H1 (cell line): ENCODE measurements around the gene GFPT1. TPM values are rescaled to one million over a fixed set of nuclear protein-coding genes. Genes with fewer than 3 reads are reported as not detected.
A peak's percentile ranks its signal among the peaks of the same experiment; 100 is the strongest.

ENCODE experiments used
- CTCF ChIA-PET: fragments of 300-600 bp; sonication (Branson Sonifier 250); formaldehyde crosslinking; loops from one replicate; lab custom pipeline; 2021; ENCODE audit not compliant: partially characterized antibody; lab: Charles Lee
- POLR2A ChIA-PET: fragments of 300-600 bp; sonication (Branson Sonifier 250); formaldehyde crosslinking; loops from one replicate; lab custom pipeline; 2021; ENCODE audit warnings: inconsistent platforms; ENCODE audit not compliant: partially characterized antibody; lab: Charles Lee
- DNase-seq, 2 experiments: peaks; one replicate each; pipeline versions ENCODE4 v3.0.0 to v3.0.0-alpha.2; 2010 to 2022; ENCODE audit warnings: low spot score in 2 of 2, low read depth in 1 of 2, mixed read lengths in 1 of 2
- FAIRE-seq: peaks from 2 replicates; lab custom pipeline; 2011; peaks lifted over from hg19 to GRCh38; lab: Jason Lieb, UNC
- H2AFZ ChIP-seq: 2 replicates; pipeline ENCODE4 v1.8.1; 2012; ENCODE audit warnings: low read length, inconsistent platforms
- H2AK5ac ChIP-seq: 2 replicates; pipeline ENCODE4 v1.6.1; 2013; ENCODE audit warnings: low read depth, low read length
- H2BK120ac ChIP-seq: replicated peaks from 2 replicates; pipeline ENCODE3; 2013; ENCODE audit warnings: low read depth, low read length, inconsistent platforms
- H2BK12ac ChIP-seq: 2 replicates; pipeline ENCODE4 v1.6.1; 2013; ENCODE audit warnings: low read depth, low read length
- H2BK15ac ChIP-seq: 2 replicates; pipeline ENCODE4 v1.6.1; 2013; ENCODE audit warnings: low read length
- H2BK20ac ChIP-seq: 2 replicates; pipeline ENCODE4 v1.6.1; 2013; ENCODE audit warnings: low read length
- H2BK5ac ChIP-seq: 2 replicates; pipeline ENCODE4 v1.6.1; 2013; ENCODE audit warnings: low read depth, low read length
- H3K14ac ChIP-seq: 2 replicates; pipeline ENCODE4 v1.6.1; 2013; ENCODE audit warnings: inconsistent platforms; ENCODE audit not compliant: insufficient read length
- H3K18ac ChIP-seq: 2 replicates; pipeline ENCODE4 v1.6.1; 2013; ENCODE audit warnings: low read length; ENCODE audit errors: extremely low read depth
- H3K23ac ChIP-seq: 2 replicates; pipeline ENCODE4 v1.6.1; 2013; ENCODE audit warnings: inconsistent platforms; ENCODE audit not compliant: insufficient read length
- H3K23me2 ChIP-seq: 2 replicates; pipeline ENCODE4 v1.6.1; 2013; ENCODE audit warnings: low read depth, low read length
- H3K27ac ChIP-seq: 2 replicates; pipeline ENCODE4 v1.6.1; 2011; ENCODE audit warnings: low read depth, low read length, inconsistent platforms
- H3K27me3 ChIP-seq, 4 experiments: replicated peaks in 1 of 4; 1 replicate in 1 of 4; 2 replicates in 3 of 4; pipeline versions ENCODE4 v1.6.1 to v1.8.1; 2011 to 2013; ENCODE audit warnings: low read length in 3 of 4, mild to moderate bottlenecking in 3 of 4, inconsistent platforms in 2 of 4, mixed read lengths in 2 of 4, moderate library complexity in 1 of 4; ENCODE audit not compliant: control insufficient read depth in 3 of 4, insufficient read depth in 3 of 4; ENCODE audit errors: extremely low read depth in 1 of 4
- H3K36me3 ChIP-seq, 4 experiments: 2 replicates each; pipeline versions ENCODE4 v1.6.1 to v1.8.1; 2011 to 2013; ENCODE audit warnings: mild to moderate bottlenecking in 4 of 4, low read length in 3 of 4, moderate library complexity in 2 of 4, control low read depth in 1 of 4, inconsistent platforms in 1 of 4; ENCODE audit not compliant: insufficient read depth in 4 of 4, control insufficient read depth in 2 of 4
- H3K4ac ChIP-seq: replicated peaks from 2 replicates; pipeline ENCODE3; 2013; ENCODE audit warnings: low read length, low read depth, mixed read lengths, inconsistent platforms; ENCODE audit not compliant: insufficient read length
- H3K4me1 ChIP-seq, 4 experiments: replicated peaks in 1 of 4; 1 replicate in 1 of 4; 2 replicates in 3 of 4; pipeline versions ENCODE4 v1.6.1 to v1.8.1; 2011 to 2013; ENCODE audit warnings: low read length in 3 of 4, inconsistent platforms in 2 of 4, mixed read lengths in 1 of 4; ENCODE audit not compliant: insufficient read depth in 4 of 4, control insufficient read depth in 3 of 4
- H3K4me2 ChIP-seq, 2 experiments: 2 replicates each; pipeline versions ENCODE4 v1.6.1 to v1.8.1; 2011 to 2013; ENCODE audit warnings: low read depth in 2 of 2, low read length in 2 of 2, control low read depth in 1 of 2, inconsistent platforms in 1 of 2, mild to moderate bottlenecking in 1 of 2; ENCODE audit not compliant: insufficient read depth in 1 of 2
- H3K4me3 ChIP-seq, 4 experiments: fragments of 200-600, 300-600 bp in 1 of 4; sonication (generic), shearing (Covaris generic), sonication (Bioruptor Twin) in 1 of 4; 2 replicates each; pipeline versions ENCODE4 v1.5.1 to v1.8.1; 2011 to 2016; ENCODE audit warnings: low read length in 4 of 4, low read depth in 3 of 4, control low read depth in 2 of 4, inconsistent platforms in 2 of 4, mild to moderate bottlenecking in 2 of 4, mixed read lengths in 1 of 4, moderate library complexity in 1 of 4; ENCODE audit not compliant: insufficient read depth in 2 of 4; ENCODE audit errors: extremely low read depth in 1 of 4
- H3K56ac ChIP-seq: replicated peaks from 2 replicates; pipeline ENCODE3; 2013; ENCODE audit warnings: low read depth, mild to moderate bottlenecking, mixed read lengths, low read length, inconsistent platforms; ENCODE audit not compliant: insufficient read length
- H3K79me1 ChIP-seq: 2 replicates; pipeline ENCODE4 v1.6.1; 2013; ENCODE audit warnings: low read depth, low read length, control low read depth
- H3K79me2 ChIP-seq, 2 experiments: 2 replicates each; pipeline versions ENCODE4 v1.6.1 to v1.8.1; 2012 to 2013; ENCODE audit warnings: low read length in 2 of 2, mild to moderate bottlenecking in 2 of 2, inconsistent platforms in 1 of 2; ENCODE audit not compliant: insufficient read depth in 2 of 2, control insufficient read depth in 1 of 2
- H3K9ac ChIP-seq, 4 experiments: replicated peaks in 1 of 4; 1 replicate in 1 of 4; 2 replicates in 3 of 4; pipeline versions ENCODE4 v1.6.1 to v1.8.1; 2011 to 2013; ENCODE audit warnings: low read depth in 3 of 4, low read length in 3 of 4, control low read depth in 2 of 4, mild to moderate bottlenecking in 2 of 4, moderate library complexity in 2 of 4, inconsistent platforms in 1 of 4; ENCODE audit errors: extremely low read depth in 1 of 4
- H3K9me3 ChIP-seq, 2 experiments: 2 replicates each; pipeline versions ENCODE4 v1.6.1 to v1.8.1; 2012 to 2013; ENCODE audit warnings: mild to moderate bottlenecking in 2 of 2, moderate library complexity in 2 of 2, control low read depth in 1 of 2, inconsistent platforms in 1 of 2, low read depth in 1 of 2, low read length in 1 of 2, mixed read lengths in 1 of 2; ENCODE audit not compliant: insufficient read depth in 2 of 2
- H4K20me1 ChIP-seq, 2 experiments: replicated peaks in 1 of 2; 2 replicates each; pipeline versions ENCODE3 to v1.8.1; 2011 to 2013; ENCODE audit warnings: inconsistent platforms in 2 of 2, low read length in 2 of 2, mild to moderate bottlenecking in 1 of 2; ENCODE audit not compliant: insufficient read depth in 2 of 2, control insufficient read depth in 1 of 2
- H4K5ac ChIP-seq: 2 replicates; pipeline ENCODE4 v1.6.1; 2013; ENCODE audit warnings: low read length, low read depth, mixed read lengths, inconsistent platforms; ENCODE audit not compliant: insufficient read length
- H4K8ac ChIP-seq: 2 replicates; pipeline ENCODE4 v1.8.0; 2013; ENCODE audit warnings: mild to moderate bottlenecking, moderate library complexity, low read length, inconsistent platforms; ENCODE audit not compliant: insufficient read depth; ENCODE audit errors: extremely low read depth
- H4K91ac ChIP-seq: replicated peaks from 2 replicates; pipeline ENCODE3; 2013; ENCODE audit warnings: low read length, mixed read lengths, inconsistent platforms; ENCODE audit not compliant: insufficient read length
- E2F6 ChIP-seq: IDR thresholded peaks from 2 replicates; pipeline ENCODE4 v1.6.1; 2012; ENCODE audit warnings: inconsistent platforms
- SP1 ChIP-seq: IDR thresholded peaks from 2 replicates; pipeline ENCODE4 v1.6.1; 2011; ENCODE audit warnings: low read depth, low read length
- SUZ12 ChIP-seq: fragments of 200-600 bp; sonication (generic); IDR thresholded peaks from 2 replicates; pipeline ENCODE4 v1.6.1; 2012; ENCODE audit warnings: mild to moderate bottlenecking, inconsistent platforms, low read length, moderate library complexity, mixed read lengths
- ZNF274 ChIP-seq: IDR thresholded peaks from 2 replicates; pipeline ENCODE4 v1.7.0; 2012; ENCODE audit warnings: low read length, borderline replicate concordance; ENCODE audit errors: extremely low read depth
- WGBS, 2 experiments: shearing (Covaris generic) in 1 of 2; methylation state at CpG; one replicate each; pipeline versions ENCODE4 v1.1.6 to v1.1.7; 2013 to 2015; ENCODE audit warnings: low lambda C conversion rate in 2 of 2, mixed read lengths in 2 of 2, inconsistent platforms in 1 of 2, low coverage in 1 of 2, missing lambda C conversion rate in 1 of 2; ENCODE audit not compliant: insufficient replicate concordance in 2 of 2, insufficient coverage in 1 of 2, insufficient read length in 1 of 2; ENCODE audit errors: extremely low coverage in 1 of 2, missing lambda C conversion rate in 1 of 2; 5-methylcytosine and 5-hydroxymethylcytosine counted together
- polyA plus RNA-seq, 7 experiments: library from polyadenylated mRNA; depleted of rRNA in 3 of 7; stranded (reverse) in 5 of 7; unstranded in 2 of 7; fragments of >200 nt in 5 of 7; fragments of 200-250 nt in 2 of 7; gene quantifications; 1 replicate in 5 of 7; 2 replicates in 1 of 7; 4 replicates in 1 of 7; pipeline versions ENCODE4 v1.2.1 to v1.2.3, GENCODE V29; 2011 to 2013; ENCODE audit warnings: missing spikeins in 2 of 7, mixed read lengths in 2 of 7
- total RNA-seq: library from RNA; stranded (reverse); fragmentation: NEBNext Ultra II Directional; extraction: Animal tissue kit (Norgen Biotek cat#: 25700); gene quantifications from 2 replicates; pipeline ENCODE4 v1.2.1, GENCODE V29; 2021

The GFPT1 gene
- total and polyA plus RNA-seq, 2 of the 8 experiments (the other 6 are each of a cell fraction or from before 2014, with no cell fraction given) = 13.3 to 76.2 TPM

GRCh38 chr2:69309351-69310110 is 77.5 kb downstream of the GFPT1 start:
- no peak overlapping the region for H4K5ac ChIP-seq
- H2AK5ac ChIP-seq = no peak overlapping the region
- no peaks in the 10 kb centered on the region for H3K36me3 ChIP-seq
- H3K23ac ChIP-seq = no peak overlapping the region
- peak overlapping the region in 2 of 4 experiments; percentile 29 to 39; a peak in 3 of 7 replicates for H3K9ac ChIP-seq
- no peak overlapping the region for H3K4me2 ChIP-seq
- H2BK20ac ChIP-seq = no peak overlapping the region
- no peak overlapping the region for H3K14ac ChIP-seq
- H3K56ac ChIP-seq = no peak overlapping the region
- no peak overlapping the region for H3K4me3 ChIP-seq
- H3K4ac ChIP-seq = no peak overlapping the region
- H3K27me3 ChIP-seq = peaks cover 0 to 22% (median 13%) of the 10 kb centered on the region in 4 experiments; a peak in 6 of 7 replicates
- no peak overlapping the region for H2AFZ ChIP-seq
- H3K9me3 ChIP-seq = no peaks in the 10 kb centered on the region; a peak in 1 of 4 replicates
- no peak overlapping the region for H3K18ac ChIP-seq
- no peaks in the 10 kb centered on the region for H3K79me2 ChIP-seq
- no peak overlapping the region for H4K91ac ChIP-seq
- H3K27ac ChIP-seq = peak overlapping the region; percentile 26
- 86% methylated on average over 9 of the region's 9 CpGs; no CpG with 5 or more reads in 1 of the 2 experiments for WGBS, 2 experiments
- H2BK12ac ChIP-seq = no peak overlapping the region
- H2BK120ac ChIP-seq = no peak overlapping the region
- ChIA-PET POLR2A (no interaction called here), CTCF (interaction anchor here (0.9 to 5.6 kb wide), 4 partner anchors 8 to 150 kb away, joined by 3 to 37 read pairs (median 5); no protein-coding TSS in a partner anchor)
- H3K79me1 ChIP-seq = no peaks in the 10 kb centered on the region
- H3K4me1 ChIP-seq = peaks cover 0 to 16% (median 9%) of the 10 kb centered on the region in 4 experiments; a peak in 6 of 7 replicates
- no peak overlapping the region for H4K8ac ChIP-seq
- H2BK5ac ChIP-seq = peak overlapping the region; percentile 39; the same call in 1 of the 2 replicates
- TF ChIP-seq SUZ12 (no peak), SP1 (0 out of 2 replicates have a peak, but pooled peaks have one; percentile 5), ZNF274 (no peak), E2F6 (no peak)
- peaks cover 13% of the 10 kb centered on the region; the same call in 1 of the 2 replicates for H3K23me2 ChIP-seq
- 0 out of 2 replicates have a peak overlapping the region, but pooled peaks have one; percentile 29 for H2BK15ac ChIP-seq
- no peak for DNase-seq
- FAIRE-seq = no peak
- no peaks in the 10 kb centered on the region for H4K20me1 ChIP-seq
